Measurements from ENCODE around the gene MEIS1.
"Not testable (repeated sequence)": the region's sequence is repeated elsewhere in the genome, so short reads cannot be mapped to it uniquely, and the experiment has no call there.

MEIS1 gene

DNA sequence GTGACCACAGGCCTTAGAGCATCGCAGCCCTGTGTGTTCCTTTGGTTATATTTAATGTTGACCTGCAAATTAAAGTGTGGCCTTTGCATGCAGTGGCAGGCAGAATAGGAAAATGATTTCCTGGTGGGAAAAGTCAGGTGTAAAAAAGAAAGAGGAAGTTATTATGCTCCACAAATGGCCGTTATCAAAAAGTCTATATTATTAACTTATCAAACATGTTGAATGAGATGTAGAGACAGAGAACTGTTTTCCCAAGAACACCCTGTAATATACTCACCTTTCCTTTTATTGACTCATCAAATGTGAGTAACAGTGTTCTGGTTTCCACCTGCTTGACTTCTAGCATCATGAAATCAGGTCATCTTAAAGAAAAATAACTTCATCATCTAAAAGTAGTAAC, 35.3 kb downstream of the MEIS1 start:
- no peak for DNase-seq

DNA sequence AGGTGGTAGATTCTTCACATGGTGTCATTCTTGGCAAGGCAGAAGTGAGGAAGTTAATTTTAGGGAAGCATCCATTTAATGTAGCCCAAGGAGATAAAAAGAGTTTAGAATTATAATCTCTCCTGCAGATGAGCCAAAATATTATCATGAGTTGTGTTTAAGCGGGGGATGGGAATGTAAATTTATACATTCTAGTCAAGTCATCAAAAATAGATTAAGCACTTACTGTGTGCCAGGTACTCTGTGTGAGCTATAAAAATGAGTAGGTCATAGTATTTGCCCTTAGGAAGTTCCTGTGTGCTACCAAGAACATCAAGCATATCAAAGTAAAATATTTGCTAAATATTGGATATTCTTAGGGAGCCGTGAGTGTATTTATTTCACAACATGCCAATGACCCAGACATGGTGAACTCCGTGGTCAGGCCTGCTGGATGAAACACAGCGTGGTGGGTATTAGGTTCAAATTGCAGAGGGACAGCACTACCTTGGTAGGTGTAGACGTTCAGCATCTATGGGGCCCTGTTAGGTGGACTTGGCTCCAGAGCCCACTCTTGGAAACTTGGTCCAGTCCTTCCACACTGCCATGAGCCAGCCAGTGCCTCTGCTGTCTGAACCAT, 37.4 kb downstream of the MEIS1 start:
- no peak for DNase-seq

DNA sequence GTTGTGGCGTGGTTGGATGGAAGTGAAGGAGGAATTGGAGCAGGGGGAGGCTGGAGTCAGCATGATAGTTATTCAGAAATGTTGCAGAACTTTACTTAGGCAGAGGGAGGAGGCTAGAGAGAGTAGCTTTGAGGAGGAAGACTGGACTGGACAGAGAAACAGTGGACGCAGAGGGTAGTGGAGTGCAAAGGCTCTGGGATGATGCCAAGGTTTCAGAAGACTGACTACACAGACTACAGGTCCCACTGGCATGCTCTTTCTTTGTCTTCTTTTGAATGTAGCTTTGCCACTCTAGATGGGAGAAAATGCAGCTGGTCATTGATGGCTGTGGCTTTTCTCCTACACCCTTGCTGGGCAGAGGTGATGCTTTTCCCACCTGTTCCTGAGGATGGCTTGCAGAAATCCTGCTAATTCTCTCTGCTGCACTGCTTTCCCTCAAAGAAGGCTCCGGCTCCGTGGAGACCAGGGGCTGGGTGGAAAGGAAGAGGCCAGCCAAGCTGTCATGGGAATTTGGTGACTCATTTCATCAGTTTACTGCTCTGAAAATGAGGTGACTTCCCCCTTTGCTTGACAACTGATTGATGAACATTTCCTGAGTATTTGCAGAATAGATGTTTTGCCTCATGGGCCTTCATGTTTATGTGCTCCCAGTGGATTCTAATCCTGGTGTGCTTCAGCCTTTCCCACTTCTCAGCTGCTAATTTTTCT, 42.4 kb downstream of the MEIS1 start:
- DNase-seq = no peak

DNA sequence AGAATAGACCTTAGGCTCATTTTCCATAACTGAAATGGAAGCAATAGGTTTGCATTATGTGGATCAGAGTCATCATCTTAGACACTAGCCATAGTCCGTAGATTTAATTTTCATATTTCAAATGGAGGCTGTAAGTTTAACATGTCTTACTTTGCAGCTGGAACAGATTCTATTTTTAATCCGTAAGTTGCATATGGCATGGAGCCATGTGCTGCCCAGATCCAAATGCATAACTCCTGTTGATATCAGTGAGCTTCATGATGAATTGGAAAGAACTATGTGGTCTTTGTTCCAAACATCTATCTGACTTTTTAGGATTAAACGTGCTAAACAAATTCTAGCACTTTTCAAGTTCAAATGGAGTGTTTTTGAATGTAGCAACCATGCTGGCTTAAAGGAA, 43.4 kb downstream of the MEIS1 start:
- DNase-seq = no peak

DNA sequence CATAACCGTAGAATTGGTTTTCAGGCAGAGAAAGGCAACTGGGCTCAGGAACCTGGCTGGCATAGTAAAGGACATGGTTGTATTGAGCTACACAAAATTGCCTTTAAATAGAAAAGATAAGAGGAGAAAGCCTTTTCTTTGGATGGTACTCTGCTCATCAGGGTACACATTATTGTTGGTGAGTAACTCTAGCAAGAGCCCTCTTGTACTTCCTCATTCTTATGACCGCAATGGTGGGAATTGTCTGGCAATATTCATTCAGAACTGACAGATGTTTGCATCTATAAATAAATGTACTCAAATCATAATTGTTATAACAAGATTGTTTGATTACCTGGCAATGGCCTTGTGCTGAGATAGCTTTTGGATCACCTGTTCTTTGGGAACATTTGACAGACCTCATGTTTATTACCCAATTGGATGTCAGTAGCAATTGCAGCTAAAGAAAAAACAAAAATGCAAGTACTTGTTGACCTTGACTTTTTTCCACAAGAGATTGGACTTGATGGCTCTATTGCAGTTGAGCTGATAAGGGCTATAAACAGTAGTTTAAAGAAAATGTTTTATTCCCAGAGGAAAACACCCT, 43.9 kb downstream of the MEIS1 start:
- no peak for DNase-seq

DNA sequence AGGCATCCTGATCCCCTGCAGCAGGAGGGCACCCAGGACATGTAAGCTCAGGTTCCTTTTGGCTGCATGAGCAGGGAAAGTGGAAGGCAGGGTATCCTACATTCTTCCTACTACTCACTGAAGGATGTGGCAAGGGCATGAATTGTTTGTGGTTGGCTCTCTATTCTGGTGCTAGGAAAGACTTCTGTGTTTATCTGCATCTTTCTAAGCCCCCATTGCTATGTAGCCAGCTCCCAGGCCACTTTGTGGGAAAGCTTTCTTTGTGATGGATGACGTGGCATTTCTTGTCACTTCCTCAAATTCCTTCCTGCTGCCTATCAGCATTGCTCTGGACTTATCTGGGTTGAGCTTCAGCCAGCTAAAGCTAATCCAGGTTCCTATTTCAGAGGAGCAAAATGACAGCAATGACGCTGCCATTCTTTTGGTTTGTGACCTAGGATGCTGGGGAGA, 46.2 kb downstream of the MEIS1 start:
- DNase-seq = no peak

DNA sequence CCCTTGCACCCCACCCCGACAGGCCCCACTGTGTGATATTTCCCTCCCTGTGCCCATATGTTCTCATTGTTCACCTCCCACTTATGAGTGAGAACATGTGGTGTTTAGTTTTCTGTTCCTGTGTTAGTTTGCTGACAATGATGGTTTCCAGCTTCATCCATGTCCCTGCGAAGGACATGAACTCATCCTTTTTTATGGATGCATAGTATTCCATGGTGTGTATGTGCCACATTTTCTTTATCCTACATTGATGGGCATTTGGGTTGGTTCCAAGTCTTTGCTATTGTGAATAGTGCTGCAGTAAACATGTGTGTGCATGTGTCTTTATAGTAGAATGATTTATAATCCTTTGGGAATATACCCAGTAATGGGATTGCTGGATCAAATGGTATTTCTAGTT, 50.3 kb downstream of the MEIS1 start:
- not testable (repeated sequence) for DNase-seq

DNA sequence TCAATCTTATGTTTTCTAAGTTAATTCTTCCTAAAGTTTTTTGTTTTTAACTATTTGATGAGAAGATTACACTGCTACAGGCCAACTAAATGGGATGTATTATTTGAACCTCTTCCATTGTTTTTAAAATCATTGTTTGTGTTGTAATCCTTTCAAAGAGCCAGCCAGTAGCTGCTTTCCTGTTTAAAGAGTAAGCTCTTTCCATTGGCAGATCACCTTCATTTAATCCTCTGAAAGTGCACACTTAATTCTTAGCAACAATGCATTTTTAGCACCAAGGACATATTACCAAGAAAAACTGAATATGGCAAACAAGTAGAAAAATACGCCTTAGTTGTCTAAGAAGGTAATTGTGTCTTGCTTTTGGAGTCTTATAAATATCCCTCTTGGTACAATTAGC, 54.0 kb downstream of the MEIS1 start:
- peak; percentile 54 for DNase-seq

DNA sequence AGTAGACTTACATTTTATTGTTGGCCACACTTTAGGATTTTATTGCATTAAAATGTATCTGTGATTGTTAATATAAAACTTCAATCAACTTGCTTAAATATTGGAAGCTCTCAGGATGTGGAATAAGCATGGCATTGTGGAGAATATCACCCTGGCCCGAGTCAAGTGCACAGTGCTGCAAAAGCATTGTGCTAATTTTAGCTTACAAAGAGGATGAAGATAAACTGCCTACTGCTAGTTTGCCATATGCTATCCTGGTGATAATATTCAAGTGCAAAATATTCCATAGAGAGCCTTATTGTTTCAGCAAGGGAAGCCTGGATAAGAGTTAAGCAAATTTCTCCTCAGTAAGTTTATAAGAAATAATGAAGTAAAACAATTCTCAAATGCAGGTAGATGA, 54.5 kb downstream of the MEIS1 start:
- DNase-seq = peak; percentile 63

DNA sequence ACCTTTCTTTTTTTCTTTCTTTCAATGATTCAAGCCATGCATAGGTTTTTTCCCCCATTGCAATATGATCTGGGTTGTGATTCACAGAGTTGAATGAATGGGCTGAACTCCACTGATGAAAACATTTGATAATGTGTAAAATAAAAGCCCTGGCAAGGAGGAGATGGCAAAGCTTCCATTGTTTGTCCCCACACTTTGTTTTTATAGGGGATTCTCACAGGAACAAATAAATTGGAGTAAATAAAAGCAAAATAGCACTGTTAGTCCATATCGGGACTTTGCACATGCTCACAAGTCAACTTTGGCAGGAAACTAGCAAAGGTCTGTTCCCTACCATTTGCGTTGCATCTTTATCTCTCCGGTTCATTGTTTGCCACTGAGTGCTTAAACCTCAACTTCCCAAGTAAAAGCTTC, 55.7 kb downstream of the MEIS1 start:
- DNase-seq = no peak

DNA sequence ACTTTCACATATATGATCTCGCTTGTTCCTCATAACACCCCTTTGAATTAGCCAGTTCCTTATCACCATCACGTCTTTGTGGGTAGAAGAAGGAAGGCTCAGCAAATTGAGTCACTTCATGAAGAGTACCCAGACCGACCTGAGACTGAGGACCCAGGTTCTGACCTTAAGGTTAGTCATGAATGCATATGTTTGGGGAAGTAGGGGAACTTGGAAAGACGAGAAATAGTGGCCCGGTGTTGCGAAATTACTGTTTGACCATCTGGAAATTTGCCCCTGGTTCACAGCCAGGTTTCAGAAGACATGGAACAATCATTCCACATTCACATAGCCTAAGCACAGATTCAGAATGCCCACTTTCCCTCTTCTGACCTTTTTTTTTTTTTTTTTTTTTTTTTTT, 59.8 kb downstream of the MEIS1 start:
- no peak for DNase-seq

DNA sequence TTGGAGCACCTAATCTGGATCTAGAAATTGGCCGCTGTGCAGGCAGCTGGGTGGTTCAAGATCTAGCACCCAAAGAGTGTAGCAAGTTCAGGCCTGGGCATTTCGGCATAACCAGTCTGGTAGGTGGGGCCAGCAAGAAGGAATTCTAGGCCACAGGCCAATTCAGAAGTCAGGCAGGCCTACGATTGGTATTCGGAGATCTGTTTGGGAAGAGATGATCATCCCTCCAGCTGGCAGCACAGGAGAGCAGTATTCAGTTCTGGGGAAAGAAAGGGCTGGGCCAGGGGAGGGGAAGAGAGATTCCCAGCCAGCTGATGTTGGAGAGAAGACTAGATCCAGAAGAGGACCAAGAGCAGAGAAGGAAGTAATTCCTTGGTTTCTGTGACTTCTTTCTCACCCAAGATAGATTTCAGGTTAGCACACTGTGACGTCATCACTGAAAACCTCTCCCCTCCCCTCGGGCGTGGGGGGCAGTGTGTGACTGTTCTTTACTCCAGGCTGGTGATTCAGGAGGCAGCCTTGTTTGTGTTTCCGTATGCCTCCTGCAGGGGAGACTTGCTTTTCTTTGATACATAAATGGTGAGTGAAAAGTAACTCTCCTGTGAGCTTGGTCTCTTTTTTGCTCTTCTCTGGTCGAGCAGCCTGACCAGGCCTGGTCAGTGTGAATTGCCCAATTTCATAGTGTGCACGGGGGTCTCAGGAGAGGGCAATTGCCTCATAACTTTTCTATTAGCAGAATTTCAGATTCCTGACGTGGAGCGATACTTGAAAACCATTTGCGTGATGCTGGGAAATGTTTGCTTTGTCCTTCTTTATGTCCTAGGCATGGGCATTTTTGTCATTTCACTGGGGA, 61.1 kb downstream of the MEIS1 start:
- no peak for DNase-seq

DNA sequence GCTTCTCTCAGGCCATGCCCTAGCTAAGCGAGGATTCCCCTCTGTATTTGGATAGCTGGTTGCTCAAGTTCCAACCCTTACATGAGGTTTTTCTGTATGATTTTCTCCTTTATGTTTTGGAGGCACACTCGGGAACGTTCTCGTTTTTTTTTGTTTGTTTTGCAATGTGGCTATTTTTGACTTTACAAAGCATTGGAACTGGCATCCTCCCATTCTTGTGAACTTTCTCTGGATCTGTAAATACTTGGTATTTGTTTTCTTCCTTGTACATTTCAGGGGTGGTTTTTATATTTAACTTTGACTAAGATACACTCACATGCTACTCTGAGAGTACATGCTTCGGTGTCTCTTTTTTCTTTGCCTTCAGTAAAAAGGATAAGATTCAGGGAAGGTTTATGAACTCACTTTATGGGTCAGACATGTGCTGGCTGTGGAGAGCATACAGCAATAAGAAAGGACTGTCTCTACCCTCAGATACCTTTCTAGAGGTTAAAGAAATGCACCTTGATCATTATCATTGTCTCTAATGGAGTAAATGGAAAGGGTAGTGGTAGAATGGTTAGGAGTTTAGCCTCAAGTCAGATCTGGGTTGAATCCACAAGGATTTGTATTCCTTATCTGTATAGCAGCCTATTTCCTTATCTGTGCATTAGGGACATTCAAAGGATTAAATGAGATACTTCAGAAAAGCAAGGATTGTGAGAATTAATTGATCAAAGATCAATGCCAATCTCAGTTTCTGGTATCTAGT, 61.9 kb downstream of the MEIS1 start:
- no peak for DNase-seq

DNA sequence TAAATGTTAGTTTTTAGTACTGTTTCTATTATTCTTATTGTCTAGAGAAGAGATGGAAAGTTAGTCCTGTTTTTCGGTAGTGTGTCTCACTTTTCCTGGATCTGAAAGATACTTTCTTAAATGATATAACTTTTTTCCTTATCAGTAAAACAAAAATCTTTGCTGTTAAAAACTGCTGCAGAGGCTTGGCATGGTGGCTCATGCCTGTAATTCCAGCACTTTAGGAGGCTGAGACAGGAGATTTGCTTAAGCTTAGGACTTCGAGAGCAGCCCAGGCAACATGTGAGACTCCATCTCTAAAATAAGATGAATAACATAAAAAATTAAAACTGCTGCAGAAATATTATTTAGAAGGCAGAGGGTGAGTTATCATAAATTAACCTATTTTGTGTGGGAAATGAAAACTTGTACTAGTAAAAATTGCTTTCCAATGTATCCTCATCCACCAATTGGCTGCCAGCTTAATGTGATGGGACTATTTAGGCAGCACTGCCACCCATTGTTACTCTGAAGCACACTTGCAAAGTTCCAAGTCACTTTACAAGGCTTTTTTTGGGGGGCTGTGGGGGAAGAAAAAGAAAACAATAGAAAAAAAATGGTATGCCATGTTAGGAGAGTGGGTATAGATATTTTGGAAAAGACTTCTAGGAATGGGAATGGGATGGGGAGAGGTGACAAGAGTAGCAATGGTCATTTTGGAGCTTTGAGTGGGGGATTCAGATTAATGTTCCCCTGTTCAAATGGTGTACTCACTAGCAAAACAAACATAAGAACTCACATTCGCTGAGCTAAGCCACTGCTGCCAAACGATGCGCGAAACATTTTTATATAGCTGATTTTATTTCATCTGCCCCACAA, 62.7 kb downstream of the MEIS1 start:
- DNase-seq = no peak

DNA sequence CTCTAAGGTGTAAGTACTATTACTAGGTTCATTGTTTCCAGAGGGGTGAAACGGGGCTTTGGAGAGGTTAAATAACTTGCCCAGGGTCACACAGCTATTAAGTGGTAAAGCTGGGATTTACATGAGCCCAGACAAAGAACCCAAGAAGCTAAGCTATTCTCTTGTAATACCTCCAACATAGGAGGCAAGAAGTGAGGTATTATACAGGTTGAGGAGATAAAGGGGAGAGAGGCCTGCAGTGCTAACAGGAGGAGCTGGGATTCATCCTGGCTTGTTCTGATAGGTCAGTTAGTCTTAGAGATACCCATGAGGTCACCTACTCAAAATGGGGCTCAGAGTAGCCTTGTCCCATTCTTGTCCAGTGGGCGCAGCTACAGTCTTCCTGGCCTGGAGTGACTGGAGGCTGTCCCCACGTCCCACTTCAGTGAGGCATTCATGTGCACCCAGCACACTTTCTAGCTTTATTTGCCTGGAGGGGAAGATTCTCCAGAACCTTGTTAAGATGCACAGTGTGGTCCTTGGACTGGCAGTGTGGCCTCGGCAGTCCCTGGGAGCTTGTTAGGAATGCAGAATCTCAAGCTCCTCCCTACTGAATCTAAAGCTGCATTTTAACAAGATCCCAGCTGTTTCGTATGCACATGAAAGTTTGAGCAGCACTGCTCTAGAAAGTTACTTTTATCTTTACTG, 63.5 kb downstream of the MEIS1 start:
- no peak for DNase-seq

DNA sequence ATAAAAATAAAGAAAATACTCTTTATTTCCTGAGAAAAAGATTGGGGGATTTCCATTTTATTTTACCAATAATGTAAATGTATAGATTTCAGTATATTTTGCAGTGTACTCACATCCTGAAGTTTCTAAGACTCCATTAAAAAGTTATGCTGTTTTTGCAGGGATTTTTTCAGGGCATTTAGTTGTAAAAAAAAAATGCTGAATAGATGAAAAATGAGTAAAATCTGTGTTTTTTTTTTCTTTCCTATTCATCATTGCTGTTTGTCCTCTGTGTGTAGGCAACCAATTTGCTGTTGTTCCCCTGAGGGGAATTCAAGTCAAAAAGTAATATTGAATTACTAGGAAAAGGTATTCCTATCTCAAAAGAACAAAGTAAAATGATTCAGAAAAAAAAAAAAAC, 66.3 kb downstream of the MEIS1 start:
- no peak for DNase-seq

DNA sequence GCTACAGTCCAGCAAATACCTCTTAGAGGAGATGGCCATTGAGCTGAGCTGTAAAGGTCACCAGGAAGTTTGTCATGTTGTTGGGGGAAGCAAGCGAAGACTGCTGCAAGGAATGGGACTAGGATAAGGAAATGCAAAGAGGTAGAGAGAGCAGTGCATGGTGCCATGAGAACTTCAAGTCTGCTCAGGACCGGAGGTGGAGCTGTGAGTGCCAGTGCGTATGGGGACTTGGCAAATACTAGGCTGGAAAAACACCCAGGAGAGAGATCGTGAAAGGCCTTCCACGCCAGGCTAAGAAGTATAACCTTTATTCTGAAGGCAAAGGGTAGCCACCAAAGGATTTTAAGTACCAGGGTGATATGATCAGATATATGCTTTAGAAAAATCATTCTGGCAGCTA, 71.3 kb downstream of the MEIS1 start:
- DNase-seq = no peak

DNA sequence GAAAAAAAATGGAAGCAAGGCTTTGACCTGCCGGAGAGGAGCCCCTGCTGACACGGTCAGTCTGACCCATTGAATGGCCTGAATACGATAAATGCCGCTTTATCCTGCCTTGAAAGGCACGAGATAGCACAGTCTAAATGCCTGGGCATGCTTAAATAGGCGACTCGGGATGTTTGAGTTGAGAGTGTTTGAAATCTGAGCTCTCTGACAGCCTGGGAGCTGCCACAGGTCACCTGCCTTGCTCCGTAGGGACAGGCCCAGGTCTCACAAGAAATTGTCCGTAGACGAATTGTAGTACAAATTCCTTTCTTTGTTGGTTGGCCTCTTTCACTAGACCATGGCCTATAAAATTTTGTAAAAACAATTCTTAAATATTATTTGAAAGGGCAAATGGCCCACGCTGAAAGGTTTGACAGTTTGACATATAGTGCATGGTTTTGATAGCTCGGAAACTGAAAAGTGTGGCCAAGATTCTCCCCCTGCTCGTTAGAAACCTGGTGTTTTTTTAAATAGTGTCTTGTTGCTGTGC, 72.8 kb downstream of the MEIS1 start:
- no peak for DNase-seq

DNA sequence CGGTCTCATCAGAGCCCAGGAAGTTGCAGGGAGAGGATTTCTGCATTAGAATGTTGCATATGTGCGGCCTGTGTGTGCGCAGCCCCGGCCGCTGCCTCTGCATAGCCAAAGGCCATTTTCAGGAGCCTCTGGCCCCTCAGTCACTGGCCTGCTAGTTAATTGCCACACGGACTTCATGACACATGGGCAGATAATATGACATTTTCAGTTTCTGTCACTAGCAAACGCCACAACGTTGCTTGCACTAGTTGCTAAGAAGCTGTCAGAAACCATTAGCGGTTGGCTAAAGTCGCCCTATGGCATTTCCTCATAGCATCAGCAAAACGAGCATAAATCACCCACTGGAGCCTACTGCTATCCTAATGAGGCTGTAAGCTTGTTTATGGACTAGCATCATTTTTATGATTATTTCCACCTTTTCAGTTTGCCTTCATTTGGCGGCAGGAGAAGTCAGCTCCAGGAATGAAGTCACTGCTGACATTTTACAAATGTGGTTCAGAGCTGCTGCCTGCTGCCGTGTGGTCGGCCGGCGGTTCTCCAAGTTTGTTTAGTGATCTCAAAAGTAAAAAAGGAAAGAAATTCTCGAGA, 73.7 kb downstream of the MEIS1 start:
- DNase-seq = no peak

DNA sequence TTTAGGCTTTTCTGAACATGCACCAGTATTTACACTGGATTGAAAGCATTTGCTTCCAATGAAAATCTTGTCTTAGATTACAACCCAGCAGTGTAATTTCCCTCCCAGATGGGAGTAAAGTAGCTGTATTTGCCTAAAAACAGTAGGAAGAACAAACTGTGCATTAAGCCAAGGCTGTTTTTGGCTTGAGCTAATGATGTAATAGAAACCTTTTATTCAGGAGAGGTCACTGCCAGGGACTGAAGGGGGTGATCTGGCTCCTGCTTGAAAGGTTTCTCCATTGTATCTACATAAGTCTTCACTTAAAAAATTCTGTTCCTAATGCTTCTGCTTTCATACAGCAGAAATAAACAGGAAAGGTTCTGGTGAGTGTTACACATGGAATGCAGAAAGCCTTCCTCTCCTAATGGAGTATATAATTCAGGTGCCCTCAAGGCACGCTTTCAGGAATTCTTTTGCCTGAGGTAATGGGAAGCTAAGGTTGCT, 74.4 kb downstream of the MEIS1 start:
- no peak for DNase-seq

All from NCI-H524 treated with DMSO at 0.1 percent for 48 hours (cell line).